Measurements from ENCODE around the gene KCNA4.
"Not testable (repeated sequence)": the region's sequence is repeated elsewhere in the genome, so short reads cannot be mapped to it uniquely, and the experiment has no call there.

Gene KCNA4

GRCh38 chr11:30016588-30017363, at the start of gene KCNA4:
KCNA4 (minus strand) TSS chr11:30017030; CDS start chr11:30012678, 4,352 bp downstream.
- DNase-seq (ENCODE audit: low spot score): no peak

DNA sequence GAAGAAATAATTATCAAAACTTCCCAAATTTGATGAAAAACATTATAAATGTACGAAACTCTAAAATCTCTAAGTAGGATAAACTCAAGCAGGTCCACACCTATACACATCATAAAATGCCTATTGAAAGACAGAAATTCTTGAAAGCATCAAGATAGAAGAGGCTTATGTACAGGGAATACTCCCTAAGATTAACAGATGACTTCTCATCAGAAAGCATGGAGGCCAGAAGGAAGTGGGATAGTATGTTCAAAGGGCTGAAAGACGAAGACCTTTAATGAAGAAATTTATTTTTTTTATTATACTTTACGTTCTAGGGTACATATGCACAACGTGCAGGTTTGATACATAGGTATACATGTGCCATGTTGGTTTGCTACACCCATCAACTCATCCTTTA, 45.3 kb upstream of the KCNA4 start:
- DNase-seq (ENCODE audit: low spot score): no peak

GRCh38 chr11:30059172-30059815, 42.5 kb upstream of the KCNA4 start:
- no peak for DNase-seq (ENCODE audit: low spot score)

- DNase-seq (ENCODE audit: low spot score): no peak
Measured at GRCh38 chr11:30049214-30049613, 32.4 kb upstream of the KCNA4 start.

DNA sequence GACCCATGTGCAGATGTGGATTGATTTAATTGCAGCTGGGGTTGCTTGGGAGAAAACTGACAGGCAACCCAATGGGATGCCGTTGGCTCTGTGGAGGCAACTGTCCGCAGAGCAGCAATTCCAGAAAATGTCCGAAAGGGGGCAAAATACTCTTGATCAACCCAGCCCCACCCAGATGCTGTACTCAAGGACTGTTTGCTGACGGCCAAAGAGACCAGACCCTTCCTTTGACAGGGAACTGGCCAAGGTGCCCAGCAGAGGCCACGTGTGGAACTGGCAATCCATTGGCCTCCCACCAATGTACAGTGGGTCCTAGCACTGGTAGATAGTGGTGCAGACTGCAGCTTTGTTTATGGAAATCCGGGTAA, 29.7 kb upstream of the KCNA4 start:
- no peak for DNase-seq (ENCODE audit: low spot score)

GRCh38 chr11:30045921-30046577, 29.2 kb upstream of the KCNA4 start:
- no peak for DNase-seq (ENCODE audit: low spot score)

GRCh38 chr11:30045144-30045543, 28.3 kb upstream of the KCNA4 start:
- no peak for DNase-seq (ENCODE audit: low spot score)

DNA sequence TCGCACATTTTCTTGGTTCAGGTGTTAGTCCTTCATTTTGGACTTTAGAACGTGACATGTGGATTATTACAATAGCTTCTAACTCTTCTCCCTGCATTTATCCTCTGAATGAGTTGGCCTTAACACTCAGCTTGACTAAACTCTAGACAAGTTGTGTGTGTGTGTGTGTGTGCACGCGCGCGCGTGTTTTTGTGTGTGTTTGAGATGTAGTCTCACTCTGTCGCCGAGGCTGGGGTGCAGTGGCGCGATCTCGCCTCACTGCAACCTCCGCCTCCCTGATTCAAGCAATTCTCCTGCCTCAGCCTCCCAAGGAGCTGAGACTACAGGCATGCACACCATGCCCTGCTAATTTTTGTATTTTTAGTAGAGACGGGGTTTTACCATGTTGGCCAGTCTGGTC, 24.3 kb upstream of the KCNA4 start:
- DNase-seq (ENCODE audit: low spot score): no peak

DNA sequence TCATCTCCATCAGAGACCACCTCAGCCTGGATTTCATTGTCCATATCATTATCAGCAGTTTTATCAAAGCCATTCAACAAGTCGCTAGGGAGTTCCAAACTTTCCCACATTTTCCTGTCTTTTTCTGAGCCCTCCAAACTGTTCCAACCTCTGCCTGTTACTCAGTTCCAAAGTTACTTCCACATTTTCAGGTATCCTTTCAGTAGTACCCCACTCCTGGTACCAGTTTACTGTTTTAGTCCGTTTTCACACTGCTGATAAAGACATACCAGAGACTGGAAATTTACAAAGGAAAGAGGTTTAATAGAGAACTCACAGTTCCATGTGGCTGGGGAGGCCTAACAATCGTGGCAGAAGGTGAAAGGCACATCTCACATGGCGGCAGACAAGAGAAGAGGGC, 17.9 kb upstream of the KCNA4 start:
- not testable (repeated sequence) for DNase-seq (ENCODE audit: low spot score)

GRCh38 chr11:30034166-30034565, 17.3 kb upstream of the KCNA4 start:
- DNase-seq (ENCODE audit: low spot score): not testable (repeated sequence)

DNA sequence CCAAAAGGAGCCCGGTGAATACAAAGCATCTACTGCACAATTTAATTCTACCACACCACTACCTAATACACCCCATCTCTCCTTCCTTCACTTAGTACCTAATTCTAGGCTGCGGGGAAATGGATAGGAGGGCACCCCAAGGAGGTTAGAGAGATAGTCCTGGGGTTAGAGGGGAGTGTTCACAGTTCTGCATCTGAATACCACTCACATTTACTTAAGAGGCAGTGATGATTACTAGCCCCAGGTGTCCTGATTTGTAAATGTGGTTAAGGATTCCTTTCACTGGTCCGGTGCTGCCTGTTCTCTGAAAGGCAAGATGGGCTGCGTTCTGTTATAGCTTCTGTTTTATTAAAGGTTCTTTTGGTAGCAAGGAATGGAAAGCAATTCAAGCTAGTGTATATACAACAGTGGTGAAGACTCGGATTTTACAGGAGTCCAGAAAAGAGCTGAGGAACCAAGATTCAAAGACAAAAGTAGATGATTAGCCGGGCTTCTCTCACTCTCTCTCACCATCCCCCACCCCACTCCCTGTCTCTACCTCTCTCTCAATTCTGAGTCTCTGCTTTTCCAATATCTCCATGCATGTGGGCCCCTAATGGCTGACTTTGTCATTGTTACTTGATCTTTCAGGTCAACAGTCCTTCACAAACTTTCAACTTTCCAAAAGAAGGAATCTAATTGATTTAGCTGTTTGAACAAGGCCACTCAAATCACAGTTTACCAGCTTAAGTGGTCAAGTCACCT, 8.7 kb upstream of the KCNA4 start:
- no peak for DNase-seq (ENCODE audit: low spot score)

- DNase-seq (ENCODE audit: low spot score): no peak
Measured at GRCh38 chr11:30023074-30023473, 6.2 kb upstream of the KCNA4 start.

DNA sequence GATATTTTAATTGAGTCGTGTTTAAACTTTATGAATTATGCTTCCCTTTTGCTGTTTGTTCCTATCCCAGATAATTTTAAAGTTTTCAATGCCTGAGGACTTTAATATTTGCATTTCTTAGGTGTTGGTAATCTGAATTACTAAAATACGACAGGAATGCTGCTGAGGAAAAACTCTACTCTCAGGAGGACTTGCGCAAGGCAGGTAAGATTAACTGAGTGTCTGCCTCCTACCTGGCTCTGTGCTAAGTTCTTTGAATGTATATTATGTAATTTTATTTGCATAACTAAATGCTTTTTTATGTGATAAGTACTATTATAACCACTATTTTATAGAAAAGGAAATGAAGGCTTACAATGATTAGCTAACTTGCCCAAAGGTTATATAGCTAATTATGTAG, 2.7 kb upstream of the KCNA4 start:
- DNase-seq (ENCODE audit: low spot score): no peak

DNA sequence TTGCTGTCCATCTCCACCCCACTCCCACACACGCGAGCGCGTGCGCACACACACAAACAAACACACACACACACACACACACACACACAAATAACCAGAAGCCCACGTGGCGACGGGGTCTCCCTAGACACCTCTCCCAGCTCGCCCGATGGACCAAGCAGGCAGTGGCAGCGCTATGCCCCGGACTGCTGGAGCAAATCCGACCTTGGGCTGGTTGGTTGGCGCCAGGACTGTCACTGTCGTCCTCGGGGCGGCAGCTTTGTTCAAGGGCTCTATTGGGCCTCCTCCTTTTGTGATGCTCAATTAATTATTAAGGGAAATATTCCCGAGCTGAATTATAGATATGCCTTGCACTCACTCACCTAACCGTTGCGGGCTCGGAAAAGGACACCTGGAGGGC, 1.7 kb upstream of the KCNA4 start:
- no peak for DNase-seq (ENCODE audit: low spot score)

GRCh38 chr11:30017445-30017895, 640 bp upstream of the KCNA4 start:
- no peak for DNase-seq (ENCODE audit: low spot score)

DNA sequence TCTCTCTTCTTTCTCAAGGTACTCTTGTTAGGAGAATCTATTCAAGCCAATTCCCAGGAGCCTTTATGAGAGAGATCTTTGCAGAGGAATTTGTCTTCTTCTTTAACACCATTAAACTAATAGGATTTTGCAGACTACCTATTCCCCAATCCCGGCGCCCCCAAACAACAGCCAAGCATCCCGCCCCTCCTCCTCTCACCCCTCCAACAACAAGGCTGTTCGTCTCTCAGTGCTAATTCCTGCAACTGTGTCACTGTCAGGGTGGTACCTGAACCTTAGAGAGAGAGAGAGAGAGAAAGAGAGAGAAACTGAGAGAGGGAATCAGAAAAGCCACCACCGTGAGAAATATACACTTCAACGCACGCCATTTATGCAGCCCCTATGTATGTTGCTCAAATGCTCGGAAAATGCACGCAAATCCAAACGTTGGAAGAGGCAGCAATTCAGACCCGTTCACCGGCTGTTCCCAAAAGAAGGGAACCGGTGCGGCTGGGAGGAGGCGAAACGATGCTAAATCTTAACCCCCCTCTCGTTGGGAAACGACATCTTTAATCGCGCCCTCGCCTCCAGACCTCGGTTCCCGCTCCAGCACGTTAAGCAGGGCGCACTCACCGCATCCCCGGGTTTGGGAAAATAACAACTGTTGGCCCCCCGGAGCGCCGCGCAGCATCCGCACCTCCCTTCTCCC, 961 bp downstream of the KCNA4 start:
- no peak for DNase-seq (ENCODE audit: low spot score)

GRCh38 chr11:30012346-30012745, 4.5 kb downstream of the KCNA4 start:
- DNase-seq (ENCODE audit: low spot score): no peak

DNA sequence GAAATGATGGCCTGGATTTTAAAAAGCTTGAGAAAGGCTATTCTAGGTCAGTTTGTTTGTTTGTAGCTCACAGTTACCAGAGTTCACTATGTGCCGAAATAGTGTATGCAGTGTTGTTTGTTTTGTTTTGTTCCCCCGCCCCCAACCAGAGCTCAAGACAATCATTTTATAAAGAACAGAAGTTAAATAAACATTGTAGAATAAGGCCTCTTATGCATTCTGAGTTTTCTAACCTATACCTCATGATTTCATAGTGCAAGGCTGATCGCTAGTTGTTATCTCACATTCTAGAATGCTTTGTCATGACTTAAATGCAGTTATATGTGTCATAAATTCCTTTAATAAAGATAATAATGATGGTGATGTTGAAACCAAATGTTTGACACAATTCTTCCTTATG, 7.8 kb downstream of the KCNA4 start:
- DNase-seq (ENCODE audit: low spot score): no peak

DNA sequence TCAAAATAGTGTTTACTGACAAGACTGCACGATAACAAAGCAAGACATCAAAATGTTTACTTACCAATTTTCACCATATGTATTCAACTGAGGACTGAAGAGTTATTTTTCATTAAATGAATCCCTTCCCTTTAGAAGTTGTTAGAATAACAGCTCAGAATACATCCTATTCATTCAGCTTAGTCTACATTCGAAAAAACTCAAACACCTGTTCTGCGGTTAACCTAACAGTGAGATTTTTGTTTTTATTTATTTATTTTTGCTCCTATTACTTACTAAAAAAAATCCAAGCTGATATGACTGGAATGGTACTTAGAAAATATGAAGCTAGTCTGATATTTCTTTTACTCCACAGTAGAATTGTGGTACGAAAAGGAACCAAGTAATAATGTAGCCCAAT, 10.0 kb downstream of the KCNA4 start:
- DNase-seq (ENCODE audit: low spot score): no peak

GRCh38 chr11:30002157-30002785, 14.6 kb downstream of the KCNA4 start:
- no peak for DNase-seq (ENCODE audit: low spot score)

- DNase-seq (ENCODE audit: low spot score): no peak
Measured at GRCh38 chr11:30000986-30001750, 15.7 kb downstream of the KCNA4 start.
